Cardiac septum (tissue), 1 donor: ENCODE results near the gene TBC1D22B. TPM values are rescaled to one million over a fixed set of nuclear protein-coding genes. Genes with fewer than 3 reads are reported as not detected.
A peak's percentile ranks its signal among the peaks of the same experiment; 100 is the strongest.

ENCODE experiments used
- DNase-seq: peaks from one replicate; pipeline ENCODE4 v3.0.0-alpha.2; 2020; ENCODE audit warnings: low spot score
- intact Hi-C: fragments of 100-400 bp; cut with DNase I; formaldehyde crosslinking; loops from one replicate; pipeline ENCODE4 v1.14.0; 2022
- total RNA-seq: library from RNA; stranded (reverse); fragmentation: NEBNext Ultra II Directional; extraction: Animal tissue kit (Norgen Biotek cat#: 25700); gene quantifications from one replicate; pipeline ENCODE4 v1.2.1, GENCODE V29; 2021
- donor health status: DM: no; HTN: no; CAD: no.

Gene TBC1D22B
- total RNA-seq, 1 donor from 2014 or later = 9.1 TPM

GRCh38 chr6:37237789-37238188, 19.8 kb upstream of the TBC1D22B start:
- intact Hi-C loops = no loop called here
- DNase-seq = no peak

- intact Hi-C loops = no loop called here
- DNase-seq = no peak
Measured at GRCh38 chr6:37238381-37238780, 19.2 kb upstream of the TBC1D22B start.

- DNase-seq = no peak
- intact Hi-C loops = no loop called here
Measured at GRCh38 chr6:37239526-37239925, 18.0 kb upstream of the TBC1D22B start.

GRCh38 chr6:37239950-37240713, 17.4 kb upstream of the TBC1D22B start:
- intact Hi-C loops = no loop called here
- peak; percentile 96 for DNase-seq

GRCh38 chr6:37241131-37241530, 16.4 kb upstream of the TBC1D22B start:
- no peak for DNase-seq
- intact Hi-C loops = no loop called here

- intact Hi-C loops = no loop called here
Measured at GRCh38 chr6:37241775-37242428, 15.7 kb upstream of the TBC1D22B start.

GRCh38 chr6:37242429-37243052, 15.0 kb upstream of the TBC1D22B start:
- DNase-seq = no peak

More at GRCh38 chr6:37241775-37242428, 15.7 kb upstream of the TBC1D22B start:
- DNase-seq = no peak

GRCh38 chr6:37243131-37243815, 14.3 kb upstream of the TBC1D22B start:
- no peak for DNase-seq
- intact Hi-C loops = no loop called here

More at GRCh38 chr6:37242429-37243052, 15.0 kb upstream of the TBC1D22B start:
- intact Hi-C loops = no loop called here

- no peak for DNase-seq
Measured at GRCh38 chr6:37243816-37244370, 13.7 kb upstream of the TBC1D22B start.

GRCh38 chr6:37244430-37245310, 12.9 kb upstream of the TBC1D22B start:
- intact Hi-C loops = loop anchor here (5.0 kb wide), 1 partner anchor 38 kb away; no protein-coding TSS in a partner anchor
- peak; percentile 77 for DNase-seq

More at GRCh38 chr6:37243816-37244370, 13.7 kb upstream of the TBC1D22B start:
- intact Hi-C loops = no loop called here

- no peak for DNase-seq
- intact Hi-C loops = no loop called here
Measured at GRCh38 chr6:37251211-37251780, 6.3 kb upstream of the TBC1D22B start.

- intact Hi-C loops = no loop called here
- no peak for DNase-seq
Measured at GRCh38 chr6:37253486-37254007, 4.0 kb upstream of the TBC1D22B start.

GRCh38 chr6:37254881-37255280, 2.7 kb upstream of the TBC1D22B start:
- intact Hi-C loops = no loop called here
- no peak for DNase-seq

GRCh38 chr6:37256692-37257319, 766 bp upstream of the TBC1D22B start:
- intact Hi-C loops = no loop called here
- no peak for DNase-seq

- no peak for DNase-seq
- intact Hi-C loops = no loop called here
Measured at GRCh38 chr6:37257320-37257633, 295 bp upstream of the TBC1D22B start.

GRCh38 chr6:37258405-37259105, 983 bp downstream of the TBC1D22B start:
- DNase-seq = no peak
- intact Hi-C loops = no loop called here

GRCh38 chr6:37259191-37259590, 1.6 kb downstream of the TBC1D22B start:
- intact Hi-C loops = no loop called here
- no peak for DNase-seq
